Duodenal mucosa (tissue), 2 donors: Measurements from ENCODE around the gene ANXA11.
"Not testable (repeated sequence)": the region's sequence is repeated elsewhere in the genome, so short reads cannot be mapped to it uniquely, and the experiment has no call there.

Source experiments
- H3K27ac ChIP-seq: one replicate; pipeline ENCODE4 v1.7.0; 2013; ENCODE audit warnings: low read depth, low read length
- H3K27me3 ChIP-seq, 2 donors: one replicate each; pipeline ENCODE4 v1.7.0; 2013; ENCODE audit warnings: low read length in 2 of 2, control low read depth in 1 of 2; ENCODE audit not compliant: insufficient read depth in 2 of 2, control insufficient read depth in 1 of 2
- H3K36me3 ChIP-seq, 2 donors: one replicate each; pipeline ENCODE4 v1.7.0; 2013; ENCODE audit warnings: low read length in 2 of 2, control low read depth in 1 of 2; ENCODE audit not compliant: insufficient read depth in 2 of 2, control insufficient read depth in 1 of 2
- H3K4me1 ChIP-seq, 2 donors: one replicate each; pipeline ENCODE4 v1.7.0; 2013; ENCODE audit warnings: low read length in 2 of 2, control low read depth in 1 of 2; ENCODE audit not compliant: insufficient read depth in 2 of 2, control insufficient read depth in 1 of 2
- H3K4me3 ChIP-seq, 2 donors: one replicate each; pipeline ENCODE4 v1.7.0; 2013; ENCODE audit warnings: low read length in 2 of 2, low read depth in 1 of 2
- H3K9ac ChIP-seq, 2 donors: one replicate each; pipeline ENCODE4 v1.7.0; 2013; ENCODE audit warnings: low read length in 2 of 2, low read depth in 1 of 2
- H3K9me3 ChIP-seq, 2 donors: one replicate each; pipeline ENCODE4 v1.7.0; 2013; ENCODE audit warnings: low read length in 2 of 2, control low read depth in 1 of 2; ENCODE audit not compliant: control insufficient read depth in 1 of 2

Gene ANXA11

DNA sequence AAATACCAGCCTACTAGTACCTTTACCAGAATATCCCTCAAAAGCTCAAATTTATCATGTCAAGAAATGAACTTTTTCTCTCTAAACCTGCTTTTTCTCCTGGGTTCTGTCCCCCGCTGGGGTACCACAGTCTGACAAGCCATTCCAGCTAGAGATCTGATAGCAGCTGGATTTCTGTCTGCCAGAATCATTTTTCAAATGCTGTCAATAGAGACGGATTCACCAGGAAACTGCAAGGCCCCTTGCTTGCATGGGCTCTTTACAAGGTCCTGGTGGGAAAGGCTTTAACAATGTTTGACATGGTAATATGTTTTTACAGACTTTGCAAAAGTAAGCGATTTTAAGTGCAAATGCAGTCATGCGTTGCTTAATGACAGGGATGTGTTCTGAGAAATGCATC, 4.9 kb upstream of the ANXA11 start:
- Histone ChIP-seq H3K36me3 (no peaks in the 10 kb centered on the region), H3K4me1 (peaks cover 15 to 17% of the 10 kb centered on the region in 2 donors), H3K9ac (no peak overlapping the region), H3K27me3 (no peaks in the 10 kb centered on the region), H3K9me3 (no peaks in the 10 kb centered on the region), H3K4me3 (no peak overlapping the region), H3K27ac (no peak overlapping the region)

DNA sequence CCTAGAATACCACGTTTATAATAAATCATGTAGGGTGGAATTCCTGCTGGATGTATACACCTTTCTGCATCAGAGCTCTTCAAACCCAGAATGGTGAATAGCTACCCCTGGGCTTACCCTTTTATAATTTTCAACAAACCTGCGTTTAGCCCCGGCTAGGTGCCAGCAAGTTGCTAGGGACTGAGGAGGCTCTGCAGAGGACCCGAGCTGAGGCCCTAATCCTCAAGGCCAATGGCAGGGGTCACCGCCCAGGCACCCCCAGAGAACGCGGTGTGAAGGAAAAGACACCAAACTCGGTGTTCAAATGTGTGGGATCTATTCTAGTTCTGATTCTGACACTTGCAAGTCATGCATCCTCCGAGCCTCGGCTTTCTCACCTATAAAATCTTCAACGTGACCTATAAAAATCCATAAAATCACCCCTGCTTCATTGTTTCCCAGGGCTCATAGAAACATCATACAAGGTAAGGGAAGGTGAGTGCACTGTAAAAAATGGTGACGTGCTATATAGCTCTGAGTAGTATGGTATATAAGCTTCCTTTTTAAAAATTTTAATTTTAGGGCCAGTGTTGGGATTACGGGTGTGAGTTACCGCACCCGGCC, 2.5 kb upstream of the ANXA11 start:
- Histone ChIP-seq H3K36me3 (no peaks in the 10 kb centered on the region), H3K4me1 (peaks cover 30 to 32% of the 10 kb centered on the region in 2 donors), H3K9ac (peak overlapping the region; percentile 80 to 100), H3K27ac (peak overlapping the region; percentile 92), H3K4me3 (peak overlapping the region; percentile 48 to 75), H3K9me3 (no peaks in the 10 kb centered on the region), H3K27me3 (no peaks in the 10 kb centered on the region)

DNA sequence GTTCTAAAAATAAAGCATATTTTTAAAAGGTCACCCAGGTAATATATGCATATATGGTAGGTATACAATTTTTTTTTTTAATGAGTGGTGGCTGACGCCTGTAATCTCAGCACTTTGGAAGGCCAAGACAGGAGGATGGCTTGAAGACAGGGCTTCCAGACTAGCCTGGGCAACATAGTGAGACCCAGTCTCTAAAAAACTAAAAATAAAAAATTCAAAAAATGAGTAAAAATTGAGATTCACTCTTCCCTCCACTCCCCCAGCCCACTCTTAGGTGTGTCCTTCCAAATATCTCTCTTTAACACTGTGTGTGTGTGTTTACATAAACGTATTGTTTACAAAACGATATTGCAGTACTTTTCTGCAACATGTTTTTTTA, 929 bp upstream of the ANXA11 start:
- peak overlapping the region; percentile 13 to 94 for H3K4me3 ChIP-seq
- peak overlapping the region; percentile 99 for H3K27ac ChIP-seq
- H3K4me1 ChIP-seq: peaks cover 46 to 48% of the 10 kb centered on the region in 2 donors

DNA sequence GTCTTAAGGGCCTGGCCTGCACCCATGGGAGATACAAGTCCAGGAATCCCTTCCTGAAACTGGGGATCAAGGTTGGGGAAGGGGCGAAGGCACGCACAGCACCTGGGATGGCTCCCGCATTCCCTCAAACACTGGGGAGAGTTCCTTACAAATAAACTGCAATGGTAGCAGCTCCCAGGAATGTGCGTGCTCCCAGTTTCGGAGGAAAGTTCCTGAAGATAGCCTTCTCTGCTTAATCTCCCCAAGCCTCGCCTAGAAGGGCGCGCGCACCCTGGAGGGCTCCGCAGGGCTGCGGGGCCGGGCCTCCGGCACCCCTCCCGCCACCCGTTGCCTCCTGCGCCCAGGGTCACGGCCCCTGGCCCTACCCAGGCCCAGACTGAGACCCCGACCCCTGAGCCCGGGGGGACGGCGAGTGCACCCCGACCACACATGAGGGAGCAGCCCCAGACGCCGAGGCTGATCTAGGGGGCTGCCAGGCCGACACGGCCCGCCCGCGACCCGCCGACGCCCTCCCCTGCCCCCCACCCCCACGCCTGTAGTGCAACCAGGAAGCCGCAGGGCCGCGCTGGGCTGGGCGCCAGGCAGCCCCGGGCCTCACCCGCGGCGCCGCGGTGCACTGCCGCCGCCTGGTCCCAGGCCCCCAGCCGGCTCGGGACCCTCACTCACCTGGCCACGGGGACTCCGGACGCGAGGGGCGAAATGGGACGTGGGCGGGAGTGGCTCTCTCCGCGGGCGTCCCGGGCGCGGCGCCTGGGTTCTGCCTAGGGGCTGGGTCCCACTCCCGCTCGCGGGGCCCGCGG, 460 bp downstream of the ANXA11 start:
- Histone ChIP-seq H3K9me3 (no peaks in the 10 kb centered on the region), H3K4me3 (peak overlapping the region; percentile 77 to 94), H3K27me3 (no peaks in the 10 kb centered on the region), H3K4me1 (peaks cover 60 to 62% of the 10 kb centered on the region in 2 donors), H3K36me3 (peaks cover 0 to 11% of the 10 kb centered on the region in 2 donors), H3K9ac (peak overlapping the region; percentile 90 to 100), H3K27ac (peak overlapping the region; percentile 99)

More for the DNA sequence above, 929 bp upstream of the ANXA11 start:
- H3K27me3 ChIP-seq: no peaks in the 10 kb centered on the region
- no peaks in the 10 kb centered on the region for H3K9me3 ChIP-seq
- peak overlapping the region; percentile 90 to 100 for H3K9ac ChIP-seq
- peaks cover 0 to 2% of the 10 kb centered on the region in 2 donors for H3K36me3 ChIP-seq

DNA sequence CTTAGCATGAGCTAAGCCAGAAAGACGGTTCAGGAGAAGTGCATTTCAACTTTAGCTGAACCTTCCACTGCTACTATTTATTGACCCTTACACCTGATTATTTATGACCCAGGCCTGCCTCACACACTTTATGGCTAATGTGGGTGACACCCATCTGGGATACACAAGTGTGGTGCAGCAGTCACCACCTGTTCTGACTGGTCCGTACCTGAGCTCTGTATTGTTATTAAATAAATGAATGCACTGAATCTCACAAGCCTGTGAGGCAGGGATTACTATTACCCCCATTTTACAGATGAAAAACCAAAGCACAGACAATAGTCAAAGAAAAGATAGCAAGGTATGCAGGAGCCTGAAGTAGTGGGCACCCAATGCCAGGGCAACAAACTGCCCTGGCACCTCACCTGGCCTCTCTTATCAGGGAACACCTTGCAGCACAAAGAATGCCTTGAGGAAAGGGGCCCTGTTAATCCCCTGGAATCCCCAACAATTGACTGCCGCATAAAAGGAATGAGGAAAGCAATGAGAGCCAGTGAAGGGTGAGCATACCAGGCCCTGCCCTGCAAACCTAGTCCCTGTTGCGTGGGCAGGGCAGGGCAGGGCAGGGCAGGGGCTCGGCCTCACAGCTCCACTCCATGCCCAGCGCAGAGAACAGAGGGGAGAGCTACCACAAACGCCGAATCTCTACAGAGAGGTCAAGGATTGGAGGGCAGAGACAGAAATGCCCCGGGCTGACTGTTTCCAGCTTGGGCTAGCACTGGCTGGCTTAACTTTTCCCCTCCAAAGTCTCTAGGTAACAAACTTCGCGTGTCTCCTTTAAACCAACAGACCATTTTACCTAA, 1.3 kb downstream of the ANXA11 start:
- Histone ChIP-seq H3K9ac (peak overlapping the region; percentile 90 to 100), H3K27ac (peak overlapping the region; percentile 99), H3K4me3 (peak overlapping the region; percentile 77 to 94), H3K27me3 (no peaks in the 10 kb centered on the region), H3K36me3 (peaks cover 0 to 11% of the 10 kb centered on the region in 2 donors), H3K9me3 (no peaks in the 10 kb centered on the region), H3K4me1 (peaks cover 65 to 66% of the 10 kb centered on the region in 2 donors)

DNA sequence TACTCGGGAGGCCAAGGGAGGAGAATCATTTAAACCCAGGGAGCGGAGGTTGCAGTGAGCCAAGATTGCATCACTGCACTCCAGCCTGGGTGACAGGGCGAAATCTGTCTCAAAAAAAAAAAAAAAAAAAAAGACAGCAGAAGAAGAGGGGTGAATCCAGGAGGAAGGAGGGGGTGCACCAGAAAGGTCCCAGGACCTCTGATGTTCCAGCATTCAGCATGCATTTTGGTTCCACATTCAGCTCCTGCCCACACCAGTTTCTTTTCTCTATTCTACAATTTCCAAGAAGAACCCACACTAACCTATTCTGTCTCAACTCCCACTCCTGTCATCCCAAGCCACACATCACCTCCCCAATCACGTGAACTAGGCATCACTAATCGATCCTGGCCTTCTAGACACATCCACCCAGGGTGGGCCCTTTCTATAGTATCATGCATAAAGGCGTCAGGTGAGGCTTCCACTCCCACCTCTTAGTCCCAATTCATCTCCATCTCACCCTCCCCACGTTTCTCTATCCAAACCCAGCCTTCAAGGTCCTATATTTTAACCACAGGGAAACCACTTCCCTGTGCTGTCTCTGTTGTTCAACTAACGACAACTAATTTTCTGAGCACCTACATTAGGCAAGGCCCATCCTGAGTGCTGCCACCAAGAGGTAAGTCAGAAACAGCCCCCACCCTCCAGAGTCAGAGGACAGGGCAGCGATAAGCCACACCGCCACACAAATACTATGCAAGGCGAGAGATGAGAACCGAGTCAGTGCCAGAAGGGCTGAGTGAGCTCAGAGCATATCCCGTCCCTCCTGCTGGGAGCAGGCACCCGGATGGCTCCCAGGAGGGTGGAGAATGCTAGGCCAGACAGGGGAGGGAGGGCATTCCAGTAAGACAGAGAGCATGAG, 2.2 kb downstream of the ANXA11 start:
- peaks cover 0 to 11% of the 10 kb centered on the region in 2 donors for H3K36me3 ChIP-seq
- no peaks in the 10 kb centered on the region for H3K9me3 ChIP-seq
- peaks cover 71 to 74% of the 10 kb centered on the region in 2 donors for H3K4me1 ChIP-seq
- H3K27me3 ChIP-seq: no peaks in the 10 kb centered on the region
- peak overlapping the region; percentile 90 to 100 for H3K9ac ChIP-seq
- H3K27ac ChIP-seq: peak overlapping the region; percentile 99
- H3K4me3 ChIP-seq: peak overlapping the region; percentile 77 to 94

DNA sequence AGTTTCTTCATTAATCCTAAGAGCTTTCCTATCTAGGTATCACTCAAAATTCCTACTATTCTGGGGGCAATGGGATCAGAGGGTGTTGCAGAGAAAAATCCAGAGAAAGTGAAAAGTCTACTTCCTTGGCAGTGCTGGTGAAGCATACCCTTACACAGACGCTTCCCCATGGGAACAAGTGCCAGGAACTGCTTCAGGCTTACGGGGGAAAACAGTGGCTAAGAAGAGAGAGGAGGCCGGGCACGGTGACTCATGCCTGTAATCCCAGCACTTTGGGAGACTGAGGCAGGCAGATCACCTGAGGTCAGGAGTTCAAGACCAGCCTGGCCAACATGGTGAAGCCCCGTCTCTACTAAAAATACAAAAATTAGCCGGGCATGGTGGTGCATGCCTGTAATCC, 2.8 kb downstream of the ANXA11 start:
- H3K9me3 ChIP-seq, H3K27me3 ChIP-seq: not testable (repeated sequence)
- Histone ChIP-seq H3K4me3 (peak overlapping the region; percentile 46 to 94), H3K4me1 (peaks cover 70 to 75% of the 10 kb centered on the region in 2 donors), H3K36me3 (peaks cover 0 to 11% of the 10 kb centered on the region in 2 donors), H3K27ac (peak overlapping the region; percentile 3), H3K9ac (peak overlapping the region; percentile 90 to 100)

DNA sequence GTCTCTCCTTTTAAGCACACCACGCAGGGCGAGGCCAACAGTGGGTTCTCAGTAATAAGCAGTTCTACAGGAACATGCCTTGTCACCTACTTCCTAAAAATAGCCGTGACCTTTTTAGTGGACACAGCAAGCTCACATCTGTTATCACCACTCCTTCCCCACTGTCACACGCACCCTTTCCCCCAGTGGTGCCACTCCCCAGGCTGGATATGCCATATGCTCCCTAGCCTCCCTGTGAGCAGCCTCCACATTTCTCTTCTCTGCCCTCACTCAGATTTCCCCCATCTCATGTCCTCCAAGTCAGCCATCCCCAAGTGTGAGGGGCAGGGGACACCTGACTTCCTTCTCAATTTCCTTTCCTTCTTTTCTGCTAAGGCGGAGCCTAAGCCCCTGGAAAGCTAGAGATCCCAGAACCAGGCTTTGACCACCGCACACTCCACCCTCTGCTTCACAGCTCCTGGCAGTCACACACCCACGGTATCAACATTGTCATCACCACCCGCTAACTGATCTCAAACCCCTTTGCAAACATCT, 3.7 kb downstream of the ANXA11 start:
- Histone ChIP-seq H3K4me3 (peak overlapping the region in 1 of 2 donors; percentile 41), H3K9ac (peak overlapping the region; percentile 40 to 100), H3K4me1 (peaks cover 76 to 83% of the 10 kb centered on the region in 2 donors)

DNA sequence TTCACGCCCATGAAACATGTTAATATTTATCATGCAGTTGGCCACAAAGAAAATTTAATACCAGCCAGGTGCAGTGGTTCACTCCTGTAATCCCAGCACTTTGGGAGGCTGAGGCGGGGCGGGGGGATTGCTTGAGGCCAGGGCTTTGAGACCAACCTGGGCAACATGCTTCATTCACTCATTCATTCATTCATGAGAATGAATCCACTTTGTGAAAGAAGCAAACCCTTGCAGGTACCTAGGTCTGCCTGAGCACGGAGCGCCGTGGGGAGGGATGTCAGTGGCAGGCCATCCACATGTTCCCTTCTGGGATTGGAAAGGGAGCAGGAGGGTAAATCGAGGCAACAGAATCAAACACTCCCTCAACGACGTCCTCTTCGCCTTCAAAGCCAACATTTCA, 4.7 kb downstream of the ANXA11 start:
- peak overlapping the region; percentile 39 for H3K27ac ChIP-seq
- H3K4me1 ChIP-seq: peaks cover 72 to 84% of the 10 kb centered on the region in 2 donors
- no peaks in the 10 kb centered on the region for H3K27me3 ChIP-seq
- H3K9me3 ChIP-seq: no peaks in the 10 kb centered on the region
- peak overlapping the region; percentile 34 to 41 for H3K9ac ChIP-seq
- H3K36me3 ChIP-seq: peaks cover 0 to 11% of the 10 kb centered on the region in 2 donors
- peak overlapping the region in 1 of 2 donors; percentile 26 for H3K4me3 ChIP-seq

More for the DNA sequence above, 3.7 kb downstream of the ANXA11 start:
- H3K27ac ChIP-seq: no peak overlapping the region
- H3K9me3 ChIP-seq: no peaks in the 10 kb centered on the region
- peaks cover 0 to 11% of the 10 kb centered on the region in 2 donors for H3K36me3 ChIP-seq
- H3K27me3 ChIP-seq: no peaks in the 10 kb centered on the region
